ENCODE measurements around the gene MYO18A.
"Not testable (repeated sequence)": the region's sequence is repeated elsewhere in the genome, so short reads cannot be mapped to it uniquely, and the experiment has no call there.

The MYO18A gene, protein sequence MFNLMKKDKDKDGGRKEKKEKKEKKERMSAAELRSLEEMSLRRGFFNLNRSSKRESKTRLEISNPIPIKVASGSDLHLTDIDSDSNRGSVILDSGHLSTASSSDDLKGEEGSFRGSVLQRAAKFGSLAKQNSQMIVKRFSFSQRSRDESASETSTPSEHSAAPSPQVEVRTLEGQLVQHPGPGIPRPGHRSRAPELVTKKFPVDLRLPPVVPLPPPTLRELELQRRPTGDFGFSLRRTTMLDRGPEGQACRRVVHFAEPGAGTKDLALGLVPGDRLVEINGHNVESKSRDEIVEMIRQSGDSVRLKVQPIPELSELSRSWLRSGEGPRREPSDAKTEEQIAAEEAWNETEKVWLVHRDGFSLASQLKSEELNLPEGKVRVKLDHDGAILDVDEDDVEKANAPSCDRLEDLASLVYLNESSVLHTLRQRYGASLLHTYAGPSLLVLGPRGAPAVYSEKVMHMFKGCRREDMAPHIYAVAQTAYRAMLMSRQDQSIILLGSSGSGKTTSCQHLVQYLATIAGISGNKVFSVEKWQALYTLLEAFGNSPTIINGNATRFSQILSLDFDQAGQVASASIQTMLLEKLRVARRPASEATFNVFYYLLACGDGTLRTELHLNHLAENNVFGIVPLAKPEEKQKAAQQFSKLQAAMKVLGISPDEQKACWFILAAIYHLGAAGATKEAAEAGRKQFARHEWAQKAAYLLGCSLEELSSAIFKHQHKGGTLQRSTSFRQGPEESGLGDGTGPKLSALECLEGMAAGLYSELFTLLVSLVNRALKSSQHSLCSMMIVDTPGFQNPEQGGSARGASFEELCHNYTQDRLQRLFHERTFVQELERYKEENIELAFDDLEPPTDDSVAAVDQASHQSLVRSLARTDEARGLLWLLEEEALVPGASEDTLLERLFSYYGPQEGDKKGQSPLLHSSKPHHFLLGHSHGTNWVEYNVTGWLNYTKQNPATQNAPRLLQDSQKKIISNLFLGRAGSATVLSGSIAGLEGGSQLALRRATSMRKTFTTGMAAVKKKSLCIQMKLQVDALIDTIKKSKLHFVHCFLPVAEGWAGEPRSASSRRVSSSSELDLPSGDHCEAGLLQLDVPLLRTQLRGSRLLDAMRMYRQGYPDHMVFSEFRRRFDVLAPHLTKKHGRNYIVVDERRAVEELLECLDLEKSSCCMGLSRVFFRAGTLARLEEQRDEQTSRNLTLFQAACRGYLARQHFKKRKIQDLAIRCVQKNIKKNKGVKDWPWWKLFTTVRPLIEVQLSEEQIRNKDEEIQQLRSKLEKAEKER (N-terminal part only)

DNA sequence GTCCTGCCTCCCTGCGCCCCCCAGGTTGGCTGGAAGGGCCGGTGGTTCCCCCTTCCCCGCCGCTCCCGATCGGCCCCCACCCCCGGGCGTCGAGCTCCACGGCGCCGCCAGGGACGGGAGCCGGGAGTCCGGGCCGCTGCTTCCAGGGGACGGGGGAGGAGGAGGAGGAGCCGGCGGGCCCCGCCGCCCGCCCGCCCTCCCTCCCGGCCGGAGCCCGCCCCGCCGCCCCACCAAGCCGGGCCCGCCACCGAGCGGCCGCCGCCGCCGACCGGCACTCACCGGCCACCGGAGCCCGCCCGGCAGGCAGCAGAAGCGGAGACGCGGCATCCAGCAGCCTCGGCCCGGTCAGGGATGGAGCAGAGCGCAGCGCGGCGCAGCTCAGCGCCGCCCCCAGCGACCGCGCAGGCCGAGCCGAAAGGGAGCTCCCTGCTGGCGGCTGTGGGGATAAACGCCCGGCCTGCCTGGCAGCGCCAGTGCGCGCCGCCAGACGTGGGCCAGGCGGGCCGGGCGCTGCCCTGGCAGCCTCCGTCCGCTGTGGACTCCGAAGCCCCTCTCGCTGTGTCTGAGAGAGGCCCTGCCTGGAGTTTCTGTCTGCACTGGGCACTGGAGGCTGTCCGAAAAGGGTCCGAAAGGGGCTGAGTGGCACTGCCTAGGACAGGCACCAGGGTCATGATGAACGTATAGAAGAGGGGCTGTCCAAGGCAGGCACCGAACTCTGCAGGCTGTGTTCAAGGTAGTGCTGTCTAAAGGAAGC, at the start of gene MYO18A:
MYO18A (minus strand) TSS at position 365 of the 754 bp plus-strand sequence. CDS start 13,458 bp downstream, outside the sequence.
- DNase-seq (ENCODE audit: low read depth), result peak; percentile 66
- TF ChIP-seq, protein P1, sequence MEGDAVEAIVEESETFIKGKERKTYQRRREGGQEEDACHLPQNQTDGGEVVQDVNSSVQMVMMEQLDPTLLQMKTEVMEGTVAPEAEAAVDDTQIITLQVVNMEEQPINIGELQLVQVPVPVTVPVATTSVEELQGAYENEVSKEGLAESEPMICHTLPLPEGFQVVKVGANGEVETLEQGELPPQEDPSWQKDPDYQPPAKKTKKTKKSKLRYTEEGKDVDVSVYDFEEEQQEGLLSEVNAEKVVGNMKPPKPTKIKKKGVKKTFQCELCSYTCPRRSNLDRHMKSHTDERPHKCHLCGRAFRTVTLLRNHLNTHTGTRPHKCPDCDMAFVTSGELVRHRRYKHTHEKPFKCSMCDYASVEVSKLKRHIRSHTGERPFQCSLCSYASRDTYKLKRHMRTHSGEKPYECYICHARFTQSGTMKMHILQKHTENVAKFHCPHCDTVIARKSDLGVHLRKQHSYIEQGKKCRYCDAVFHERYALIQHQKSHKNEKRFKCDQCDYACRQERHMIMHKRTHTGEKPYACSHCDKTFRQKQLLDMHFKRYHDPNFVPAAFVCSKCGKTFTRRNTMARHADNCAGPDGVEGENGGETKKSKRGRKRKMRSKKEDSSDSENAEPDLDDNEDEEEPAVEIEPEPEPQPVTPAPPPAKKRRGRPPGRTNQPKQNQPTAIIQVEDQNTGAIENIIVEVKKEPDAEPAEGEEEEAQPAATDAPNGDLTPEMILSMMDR (conservative IDR thresholded peaks at IDR 0.05; ENCODE audit: low read length), result peak; percentile 62
- H3K4me3 ChIP-seq (ENCODE audit: low read length), result peak within 1 kb of the TSS; percentile 63

DNA sequence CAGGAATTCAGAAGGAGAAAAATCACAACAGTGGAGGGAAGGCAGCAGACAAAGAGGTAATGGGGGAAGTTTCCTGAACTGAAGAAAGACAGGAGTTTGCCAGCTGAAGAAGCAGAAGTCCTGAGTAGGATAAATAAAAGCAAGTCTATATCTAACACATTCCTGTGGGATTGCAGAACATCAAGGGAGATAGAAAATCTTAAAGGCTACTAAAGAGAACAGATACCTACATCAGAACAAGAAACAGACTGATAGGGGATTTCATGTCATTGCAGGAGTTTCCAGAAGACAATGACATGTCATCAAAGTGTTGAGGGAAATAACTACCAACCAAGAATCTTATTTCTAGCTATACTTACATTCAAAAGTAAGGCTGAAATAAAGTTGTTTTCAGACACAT, 45.2 kb upstream of the MYO18A start:
- TF ChIP-seq, protein P1 (conservative IDR thresholded peaks at IDR 0.05; ENCODE audit: low read length), result no peak
- no peak overlapping the region for H3K4me3 ChIP-seq (ENCODE audit: low read length)
- DNase-seq (ENCODE audit: low read depth), result no peak

DNA sequence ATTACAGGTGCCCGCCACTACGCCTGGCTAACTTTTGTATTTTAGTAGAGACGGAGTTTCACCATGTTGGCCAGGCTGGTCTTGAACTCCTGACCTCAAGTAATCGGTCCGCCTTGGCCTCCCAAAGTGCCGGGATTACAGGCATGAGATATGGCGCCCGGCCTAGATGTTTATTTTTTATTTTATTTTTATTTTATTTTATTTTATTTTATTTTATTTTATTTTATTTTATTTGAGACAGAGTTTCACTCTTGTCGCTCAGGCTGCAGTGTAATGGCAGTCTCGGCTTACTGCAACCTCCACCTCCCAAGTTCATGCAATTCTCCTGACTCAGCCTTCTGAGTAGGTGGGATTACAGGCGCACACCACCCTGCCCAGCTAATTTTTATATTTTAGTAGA, 41.1 kb upstream of the MYO18A start:
- DNase-seq (ENCODE audit: low read depth); H3K4me3 ChIP-seq (ENCODE audit: low read length): not testable (repeated sequence)

DNA sequence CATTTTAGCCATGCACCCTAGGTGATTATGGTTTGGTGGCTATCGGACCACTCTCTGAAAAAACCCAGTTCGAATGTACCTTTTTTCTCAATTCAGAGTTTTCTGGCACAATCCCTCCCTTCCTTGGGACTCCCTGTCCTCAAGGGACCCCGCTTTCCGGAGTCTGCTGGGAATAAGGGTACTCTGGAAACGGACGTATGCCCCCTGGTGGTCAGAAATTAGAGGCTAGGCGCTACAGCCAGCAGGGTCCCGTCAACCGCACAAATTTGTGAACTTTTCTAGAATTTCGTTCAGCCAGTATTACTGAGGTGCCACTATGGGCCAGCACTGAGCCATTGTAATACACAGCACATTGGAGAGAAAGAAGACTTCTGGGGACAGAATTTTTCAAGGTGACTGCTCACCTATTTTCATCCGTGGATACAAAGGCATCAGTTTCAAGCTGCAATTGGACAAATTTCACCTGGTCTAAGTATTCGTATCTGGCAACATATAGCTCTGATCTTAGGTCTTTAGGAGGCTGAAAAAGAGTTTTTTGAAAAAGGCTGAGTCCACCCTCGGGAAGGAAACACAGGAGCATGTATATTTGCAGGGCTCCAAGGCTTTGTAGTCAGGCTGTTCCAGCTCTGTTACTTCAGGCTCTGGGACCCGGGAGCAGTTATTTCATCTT, 39.3 kb upstream of the MYO18A start:
- TF ChIP-seq, protein P1 (conservative IDR thresholded peaks at IDR 0.05; ENCODE audit: low read length), result peak; percentile 93
- H3K4me3 ChIP-seq (ENCODE audit: low read length), result no peak overlapping the region
- peak; percentile 79 for DNase-seq (ENCODE audit: low read depth)

DNA sequence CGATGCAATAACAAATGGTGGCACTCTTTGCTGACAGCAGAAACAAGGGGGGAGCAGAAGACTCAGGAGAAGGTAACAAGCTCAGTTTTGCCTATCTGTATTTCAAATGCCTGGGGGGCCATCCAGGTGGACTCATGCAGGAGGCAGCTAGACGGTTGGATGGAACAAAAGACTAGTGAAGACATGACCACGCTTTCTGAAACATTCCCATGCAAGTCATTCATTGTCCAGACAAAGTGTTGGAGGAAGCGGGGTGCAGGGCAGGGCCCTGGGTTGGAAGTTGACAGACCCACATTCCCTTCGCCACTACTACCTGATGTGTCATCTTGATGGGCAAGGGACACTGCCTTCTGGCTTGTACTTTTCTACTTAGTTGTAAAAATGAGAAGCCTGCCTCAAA, 36.7 kb upstream of the MYO18A start:
- TF ChIP-seq, protein P1 (conservative IDR thresholded peaks at IDR 0.05; ENCODE audit: low read length), result no peak
- no peak overlapping the region for H3K4me3 ChIP-seq (ENCODE audit: low read length)
- no peak for DNase-seq (ENCODE audit: low read depth)

DNA sequence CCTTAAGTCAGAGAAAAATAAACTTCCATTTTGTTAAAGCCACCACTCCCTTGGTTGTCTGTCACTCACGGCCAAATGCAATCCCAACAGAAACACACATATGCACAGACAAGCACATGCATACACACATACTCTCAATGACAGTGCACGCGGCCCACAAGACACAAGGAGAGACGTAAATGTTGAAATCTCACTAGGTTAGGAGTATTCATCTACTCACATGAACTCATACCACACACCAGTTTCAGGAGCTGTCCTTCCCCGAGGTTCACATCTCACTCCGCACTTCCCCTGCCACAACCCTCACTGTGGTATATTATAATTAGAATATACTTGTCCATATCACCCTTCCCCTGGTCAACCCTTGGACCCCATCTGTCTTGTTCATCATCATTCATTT, 36.0 kb upstream of the MYO18A start:
- DNase-seq (ENCODE audit: low read depth), result no peak
- TF ChIP-seq, protein P1 (conservative IDR thresholded peaks at IDR 0.05; ENCODE audit: low read length), result no peak
- H3K4me3 ChIP-seq (ENCODE audit: low read length), result no peak overlapping the region

All from AG10803 (cell line).